GM18499 (cell line): ENCODE results near the gene GLT1D1.

Experiments
- ATAC-seq: cut with Tn5 transposase; IDR thresholded peaks from one replicate; pipeline ENCODE4 v1.9.1; 2021; ENCODE audit warnings: moderate number of reproducible peaks; ENCODE audit not compliant: insufficient read depth, unreplicated experiment

Gene GLT1D1

GRCh38 chr12:128983371-128983770, 130.1 kb downstream of the GLT1D1 start:
- ATAC-seq = no peak

DNA sequence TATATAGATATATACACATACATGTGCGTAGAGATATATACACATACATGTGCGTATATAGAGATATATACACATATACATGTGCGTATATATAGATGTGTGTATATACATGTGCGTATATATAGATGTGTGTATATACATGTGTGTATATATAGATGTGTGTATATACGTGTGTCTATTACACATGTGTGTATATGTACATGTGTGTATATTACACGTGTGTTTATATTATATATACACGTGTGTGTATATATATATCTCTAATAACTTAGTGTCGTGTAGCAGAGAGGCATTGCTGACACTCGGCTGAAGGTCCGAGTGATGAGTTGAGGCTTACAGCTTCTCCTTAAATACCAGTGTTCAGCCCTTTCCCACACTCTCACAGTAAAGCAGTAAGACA, 133.7 kb downstream of the GLT1D1 start:
- no peak for ATAC-seq

GRCh38 chr12:128989287-128989686, 136.0 kb downstream of the GLT1D1 start:
- ATAC-seq = no peak

GRCh38 chr12:128991716-128992115, 138.4 kb downstream of the GLT1D1 start:
- no peak for ATAC-seq

GRCh38 chr12:128992116-128992515, 138.8 kb downstream of the GLT1D1 start:
- ATAC-seq = no peak

DNA sequence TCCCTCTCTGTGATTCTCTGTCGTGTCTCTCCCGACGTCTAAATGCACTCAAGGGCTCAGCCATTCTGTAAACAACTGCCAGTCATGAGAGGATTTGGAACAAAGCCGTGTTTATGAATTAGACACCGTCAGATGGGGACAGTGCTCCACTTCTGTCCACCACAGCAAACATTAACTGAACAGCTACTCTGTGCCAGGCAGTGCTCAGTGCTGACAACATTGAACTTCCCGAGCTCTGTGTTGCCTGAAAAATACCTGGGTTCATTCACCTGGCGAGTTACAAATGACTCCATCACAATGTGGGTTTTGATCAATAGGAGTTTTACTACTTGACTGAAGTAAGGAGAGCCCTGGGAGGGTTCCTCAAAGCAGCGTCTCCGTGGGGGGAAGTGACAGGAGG, 139.3 kb downstream of the GLT1D1 start:
- ATAC-seq = no peak

- no peak for ATAC-seq
Observed at GRCh38 chr12:128994856-128995255, 141.6 kb downstream of the GLT1D1 start.

GRCh38 chr12:128995619-128996018, 142.3 kb downstream of the GLT1D1 start:
- ATAC-seq = no peak

DNA sequence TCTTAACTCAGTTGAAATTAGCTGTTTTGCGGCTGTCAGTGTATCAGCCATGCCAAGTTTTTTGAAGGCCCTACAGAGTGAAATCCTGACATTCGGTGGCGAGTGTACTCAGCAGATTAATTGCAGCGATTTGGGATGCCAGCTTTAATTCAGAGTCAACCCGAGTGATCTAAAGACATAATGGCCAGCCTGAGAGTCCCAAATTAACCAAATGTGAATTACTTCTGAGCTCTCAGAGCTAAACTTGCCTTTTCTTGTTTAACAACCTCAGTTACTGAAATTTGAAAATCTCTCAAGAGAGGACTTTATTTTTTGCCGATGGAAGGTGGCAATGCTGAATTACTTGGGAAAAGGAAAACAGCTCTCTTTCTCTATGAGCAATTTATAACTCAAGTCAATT, 148.5 kb downstream of the GLT1D1 start:
- ATAC-seq = no peak

- ATAC-seq = no peak
Observed at GRCh38 chr12:129002427-129002826, 149.1 kb downstream of the GLT1D1 start.

DNA sequence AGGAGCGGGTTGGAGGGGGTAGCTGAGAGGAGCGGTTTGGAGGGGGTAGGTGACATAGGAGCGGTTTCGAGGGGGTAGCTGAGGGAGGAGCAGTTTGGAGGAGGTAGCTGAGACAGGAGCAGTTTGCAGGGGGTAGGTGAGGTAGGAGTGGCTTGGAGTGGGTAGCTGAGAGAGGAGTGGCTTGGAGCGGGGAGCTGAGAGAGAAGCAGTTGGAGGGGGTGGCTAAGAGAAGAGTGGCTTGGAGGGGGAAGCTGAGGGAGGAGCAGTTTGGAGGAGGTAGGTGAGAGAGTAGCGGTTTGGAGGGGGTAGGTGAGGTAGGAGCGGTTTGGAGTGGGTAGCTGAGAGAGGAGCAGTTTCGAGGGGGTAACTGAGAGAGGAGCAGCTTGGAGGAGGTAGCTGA, 152.1 kb downstream of the GLT1D1 start:
- no peak for ATAC-seq

GRCh38 chr12:129005829-129006228, 152.6 kb downstream of the GLT1D1 start:
- ATAC-seq = no peak

- ATAC-seq = no peak
Observed at GRCh38 chr12:129009833-129010622, 156.8 kb downstream of the GLT1D1 start.

GRCh38 chr12:129016159-129016558, 162.9 kb downstream of the GLT1D1 start:
- no peak for ATAC-seq

DNA sequence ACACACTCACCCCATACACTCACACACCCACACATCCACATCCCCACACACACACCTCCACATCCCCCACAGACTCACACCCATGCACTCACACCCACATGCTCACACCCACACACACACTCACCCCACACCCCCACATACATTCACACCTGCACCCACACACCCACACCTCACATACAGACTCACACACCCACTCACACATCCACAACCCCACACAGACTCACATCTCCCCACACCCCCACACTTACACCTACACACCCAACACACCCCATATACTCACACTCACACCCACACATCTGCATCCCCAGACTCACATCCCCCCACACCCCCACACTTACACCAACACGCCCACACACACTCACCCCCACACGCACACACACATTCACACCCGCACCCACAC, 171.8 kb downstream of the GLT1D1 start:
- ATAC-seq = no peak

- ATAC-seq = no peak
Observed at GRCh38 chr12:129028844-129029243, 175.6 kb downstream of the GLT1D1 start.
